ENCODE measurements around the gene FAM217A.
"Not testable (repeated sequence)": the region's sequence is repeated elsewhere in the genome, so short reads cannot be mapped to it uniquely, and the experiment has no call there.

The FAM217A gene

GRCh38 chr6:4101298-4101697, 22.4 kb upstream of the FAM217A start:
- no peak overlapping the region for H3K4me3 ChIP-seq (ENCODE audit: low read length)
- TF ChIP-seq CTCF (IDR thresholded peaks at IDR 0.05; ENCODE audit: low read depth, low read length) (no peak), EZH2phosphoT487 (IDR thresholded peaks at IDR 0.05; ENCODE audit: low read depth) (no peak)
- no peak overlapping the region for H2AFZ ChIP-seq (ENCODE audit: low read depth, low read length)
- no peak overlapping the region for H3K4me2 ChIP-seq (ENCODE audit: low read length)
- H3K36me3 ChIP-seq (replicated peaks; ENCODE audit: low read depth, low read length) = no peaks in the 10 kb centered on the region
- H3K9ac ChIP-seq (ENCODE audit: low read length) = no peak overlapping the region
- no peak overlapping the region for H3K27ac ChIP-seq (ENCODE audit: low read length)
- no peaks in the 10 kb centered on the region for H3K79me2 ChIP-seq (ENCODE audit: low read length)
- H3K4me1 ChIP-seq (ENCODE audit: low read length) = no peaks in the 10 kb centered on the region
- no peaks in the 10 kb centered on the region for H4K20me1 ChIP-seq (ENCODE audit: insufficient read depth, low read length)
- H3K27me3 ChIP-seq (ENCODE audit: low read depth, low read length) = no peaks in the 10 kb centered on the region
- no peaks in the 10 kb centered on the region for H3K9me3 ChIP-seq (ENCODE audit: insufficient read depth, low read length)

- H3K27me3 ChIP-seq (ENCODE audit: low read depth, low read length) = no peaks in the 10 kb centered on the region
- no peak overlapping the region for H3K4me3 ChIP-seq (ENCODE audit: low read length)
- H3K9ac ChIP-seq (ENCODE audit: low read length) = no peak overlapping the region
- H3K4me2 ChIP-seq (ENCODE audit: low read length) = no peak overlapping the region
- H3K36me3 ChIP-seq (replicated peaks; ENCODE audit: low read depth, low read length) = no peaks in the 10 kb centered on the region
- H3K79me2 ChIP-seq (ENCODE audit: low read length) = no peaks in the 10 kb centered on the region
- no peaks in the 10 kb centered on the region for H4K20me1 ChIP-seq (ENCODE audit: insufficient read depth, low read length)
- no peak overlapping the region for H2AFZ ChIP-seq (ENCODE audit: low read depth, low read length)
- no peak for TF ChIP-seq EZH2phosphoT487 (IDR thresholded peaks at IDR 0.05; ENCODE audit: low read depth)
- TF ChIP-seq CTCF (IDR thresholded peaks at IDR 0.05; ENCODE audit: low read depth, low read length) = no peak
- no peaks in the 10 kb centered on the region for H3K9me3 ChIP-seq (ENCODE audit: insufficient read depth, low read length)
- H3K4me1 ChIP-seq (ENCODE audit: low read length) = no peaks in the 10 kb centered on the region
- no peak overlapping the region for H3K27ac ChIP-seq (ENCODE audit: low read length)
Measured at GRCh38 chr6:4100655-4101054, 21.7 kb upstream of the FAM217A start.

GRCh38 chr6:4093288-4093687, 14.4 kb upstream of the FAM217A start:
- H3K27ac ChIP-seq (ENCODE audit: low read length) = no peak overlapping the region
- no peak for TF ChIP-seq CTCF (IDR thresholded peaks at IDR 0.05; ENCODE audit: low read depth, low read length)
- TF ChIP-seq EZH2phosphoT487 (IDR thresholded peaks at IDR 0.05; ENCODE audit: low read depth) = no peak

GRCh38 chr6:4091941-4092340, 13.0 kb upstream of the FAM217A start:
- Histone ChIP-seq H3K27me3 (ENCODE audit: low read depth, low read length) (no peaks in the 10 kb centered on the region), H3K27ac (ENCODE audit: low read length) (no peak overlapping the region), H3K4me1 (ENCODE audit: low read length) (no peaks in the 10 kb centered on the region), H3K4me2 (ENCODE audit: low read length) (no peak overlapping the region), H2AFZ (ENCODE audit: low read depth, low read length) (no peak overlapping the region), H4K20me1 (ENCODE audit: insufficient read depth, low read length) (no peaks in the 10 kb centered on the region), H3K36me3 (replicated peaks; ENCODE audit: low read depth, low read length) (no peaks in the 10 kb centered on the region), H3K9me3 (ENCODE audit: insufficient read depth, low read length) (no peaks in the 10 kb centered on the region), H3K9ac (ENCODE audit: low read length) (no peak overlapping the region), H3K79me2 (ENCODE audit: low read length) (no peaks in the 10 kb centered on the region), H3K4me3 (ENCODE audit: low read length) (no peak overlapping the region)
- TF ChIP-seq EZH2phosphoT487 (IDR thresholded peaks at IDR 0.05; ENCODE audit: low read depth) (no peak), CTCF (IDR thresholded peaks at IDR 0.05; ENCODE audit: low read depth, low read length) (no peak)

More at GRCh38 chr6:4093288-4093687, 14.4 kb upstream of the FAM217A start:
- H3K36me3 ChIP-seq (replicated peaks; ENCODE audit: low read depth, low read length) = no peaks in the 10 kb centered on the region
- H4K20me1 ChIP-seq (ENCODE audit: insufficient read depth, low read length) = no peaks in the 10 kb centered on the region
- no peaks in the 10 kb centered on the region for H3K4me1 ChIP-seq (ENCODE audit: low read length)
- H3K4me2 ChIP-seq (ENCODE audit: low read length) = no peak overlapping the region
- no peak overlapping the region for H3K4me3 ChIP-seq (ENCODE audit: low read length)
- no peaks in the 10 kb centered on the region for H3K27me3 ChIP-seq (ENCODE audit: low read depth, low read length)
- no peak overlapping the region for H3K9ac ChIP-seq (ENCODE audit: low read length)
- H3K9me3 ChIP-seq (ENCODE audit: insufficient read depth, low read length) = no peaks in the 10 kb centered on the region
- H3K79me2 ChIP-seq (ENCODE audit: low read length) = no peaks in the 10 kb centered on the region
- no peak overlapping the region for H2AFZ ChIP-seq (ENCODE audit: low read depth, low read length)

- H2AFZ ChIP-seq (ENCODE audit: low read depth, low read length); H3K4me1 ChIP-seq (ENCODE audit: low read length); H4K20me1 ChIP-seq (ENCODE audit: insufficient read depth, low read length); H3K27ac ChIP-seq (ENCODE audit: low read length); H3K36me3 ChIP-seq (replicated peaks; ENCODE audit: low read depth, low read length); H3K9me3 ChIP-seq (ENCODE audit: insufficient read depth, low read length); H3K9ac ChIP-seq (ENCODE audit: low read length); H3K27me3 ChIP-seq (ENCODE audit: low read depth, low read length); H3K4me2 ChIP-seq (ENCODE audit: low read length); H3K4me3 ChIP-seq (ENCODE audit: low read length); H3K79me2 ChIP-seq (ENCODE audit: low read length): not testable (repeated sequence)
Measured at GRCh38 chr6:4090043-4090442, 11.1 kb upstream of the FAM217A start.

Data from OCI-LY3 (cell line).